SHP77 treated with DMSO at 0.1 percent for 48 hours (cell line): Measurements from ENCODE around the gene IGFL1.
"Not testable (repeated sequence)": the region's sequence is repeated elsewhere in the genome, so short reads cannot be mapped to it uniquely, and the experiment has no call there.

ENCODE experiments used
- DNase-seq: peaks from one replicate; lab custom pipeline; 2025; lab: John Stamatoyannopoulos, UW

Gene IGFL1

DNA sequence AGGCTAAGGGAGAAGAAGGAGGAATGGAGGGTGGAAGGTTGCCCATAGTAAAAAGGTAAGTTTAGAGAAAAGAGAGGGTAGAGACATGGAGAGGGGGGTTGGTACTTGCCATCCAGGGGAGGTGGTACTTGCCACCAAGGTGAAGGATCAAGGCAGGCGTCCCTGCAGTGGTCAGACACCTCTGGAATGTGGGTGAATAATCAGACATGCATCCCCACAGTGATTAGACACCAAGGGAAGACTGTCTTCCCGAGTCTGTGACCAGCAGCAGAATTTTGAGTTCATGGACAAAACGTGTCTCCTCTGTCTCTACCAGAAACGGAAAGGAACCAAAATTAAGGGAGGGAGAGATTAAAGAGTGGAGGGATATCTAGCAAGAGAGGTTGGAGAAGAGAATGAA lies 27.1 kb upstream of the IGFL1 start:
- no peak for DNase-seq

GRCh38 chr19:46202872-46203860 lies 26.4 kb upstream of the IGFL1 start:
- no peak for DNase-seq

DNA sequence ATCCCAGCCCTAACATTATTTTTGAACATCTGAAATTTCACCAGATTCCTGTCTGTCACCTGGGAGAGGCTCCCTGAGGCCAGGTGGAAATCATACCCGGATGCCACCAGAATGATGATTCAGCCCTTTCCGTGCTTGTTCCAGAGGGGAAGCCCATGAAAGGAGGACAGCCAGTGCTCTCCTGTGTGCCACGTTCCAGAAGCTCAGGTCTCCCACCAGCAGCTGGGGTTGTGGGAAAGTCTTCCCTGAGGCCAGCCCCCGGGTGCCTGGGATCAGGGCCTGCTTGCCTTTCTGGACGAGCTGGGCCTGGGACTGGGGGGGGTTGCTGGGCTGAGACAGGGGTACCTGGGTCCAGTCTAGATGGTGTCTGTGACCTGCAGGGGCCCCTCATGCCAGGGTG lies 25.5 kb upstream of the IGFL1 start:
- DNase-seq, result no peak

DNA sequence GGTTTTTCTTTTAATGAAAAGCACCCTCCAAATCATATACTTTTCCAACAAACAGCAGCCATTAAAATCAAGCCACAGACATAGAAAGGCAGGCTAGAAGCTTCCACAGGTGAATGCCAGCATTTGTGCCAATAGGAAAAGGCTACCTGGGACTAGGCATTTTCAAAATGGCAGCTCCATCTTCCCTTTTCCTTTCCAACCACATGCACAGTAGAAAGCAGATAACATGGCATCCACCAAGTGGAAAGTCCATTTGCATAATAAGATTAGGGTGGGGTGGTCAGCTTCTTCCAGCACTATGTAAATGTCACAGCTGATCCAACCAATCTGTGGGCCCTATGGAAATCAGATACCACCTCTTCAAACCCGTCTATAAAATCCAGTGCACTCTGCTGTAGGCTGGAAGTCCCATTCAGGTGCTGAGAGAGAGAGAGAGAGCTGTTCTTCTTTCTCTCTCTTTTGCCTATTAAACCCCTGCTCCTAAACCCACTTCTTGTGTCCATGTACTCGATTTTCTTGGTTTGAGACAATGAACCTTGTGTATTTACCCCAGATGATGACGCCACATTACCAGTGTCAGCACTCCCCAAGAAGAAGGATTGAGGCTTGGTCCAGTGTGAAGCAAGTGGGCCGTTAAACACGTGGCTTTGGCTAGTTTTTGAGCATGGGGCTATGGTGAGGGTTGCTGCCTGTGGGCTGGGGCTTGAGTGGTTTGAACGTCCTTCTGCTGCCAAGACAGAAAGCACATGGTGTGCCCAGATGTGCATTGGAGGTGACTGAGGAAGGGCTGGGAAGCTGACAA lies 24.2 kb upstream of the IGFL1 start:
- no peak for DNase-seq

DNA sequence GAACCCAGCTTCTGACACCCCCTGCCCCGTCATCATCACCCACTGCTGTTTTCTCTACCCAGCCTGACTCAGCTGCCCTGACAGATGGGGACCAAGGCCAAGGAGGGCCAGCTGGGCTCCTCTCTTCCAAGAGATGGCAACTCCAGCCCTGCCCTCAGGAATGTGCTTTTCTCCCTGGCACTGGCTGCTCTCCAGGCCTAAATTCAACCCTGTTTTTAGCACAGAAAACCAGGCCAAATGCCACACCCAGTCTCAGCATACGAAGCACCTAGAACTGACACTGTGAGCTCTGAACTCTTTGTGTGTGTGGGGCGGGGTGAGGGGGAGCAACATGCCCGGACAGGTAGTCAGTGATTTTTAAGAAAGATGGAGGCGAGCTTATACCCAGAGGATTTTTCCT lies 23.4 kb upstream of the IGFL1 start:
- no peak for DNase-seq

GRCh38 chr19:46206682-46207081 lies 22.9 kb upstream of the IGFL1 start:
- DNase-seq, result no peak

DNA sequence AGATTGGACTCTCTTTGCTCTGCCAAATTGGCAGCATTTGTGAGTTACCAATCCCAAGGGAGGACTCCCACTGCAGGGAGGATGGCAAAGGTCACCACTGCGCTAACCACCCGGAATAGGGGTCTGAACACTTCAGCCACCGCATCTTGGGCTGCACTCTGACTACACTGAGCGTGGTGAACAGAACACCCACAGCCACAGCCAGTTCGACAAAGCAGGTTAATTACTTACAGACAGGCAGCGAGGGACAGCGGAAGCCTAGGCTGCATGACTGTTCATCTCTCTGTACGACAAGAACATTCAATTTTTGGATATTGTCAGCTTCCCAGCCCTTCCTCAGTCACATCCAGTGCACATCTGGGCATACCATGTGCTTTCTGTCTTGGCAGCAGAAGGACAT lies 21.7 kb upstream of the IGFL1 start:
- DNase-seq, result not testable (repeated sequence)

DNA sequence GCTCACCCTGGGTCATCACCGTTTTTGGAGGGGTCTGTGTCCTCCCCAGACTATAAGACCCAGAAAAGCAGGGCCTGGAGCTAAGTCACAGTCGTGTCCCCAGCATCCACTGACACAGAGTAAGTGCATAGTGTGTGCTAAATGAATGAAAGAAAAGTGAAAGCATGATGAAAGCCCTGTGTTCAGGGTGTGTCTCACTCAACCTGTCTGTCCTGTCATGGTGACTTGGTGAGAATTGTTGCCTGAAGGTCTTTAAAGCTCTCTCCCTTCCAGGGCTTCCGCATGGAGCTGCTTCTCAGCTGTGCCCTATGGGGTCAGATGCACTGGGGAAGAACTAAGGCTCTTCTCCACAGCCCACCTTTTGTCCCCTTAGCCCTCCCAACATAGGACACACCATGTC lies 20.5 kb upstream of the IGFL1 start:
- DNase-seq, result no peak

DNA sequence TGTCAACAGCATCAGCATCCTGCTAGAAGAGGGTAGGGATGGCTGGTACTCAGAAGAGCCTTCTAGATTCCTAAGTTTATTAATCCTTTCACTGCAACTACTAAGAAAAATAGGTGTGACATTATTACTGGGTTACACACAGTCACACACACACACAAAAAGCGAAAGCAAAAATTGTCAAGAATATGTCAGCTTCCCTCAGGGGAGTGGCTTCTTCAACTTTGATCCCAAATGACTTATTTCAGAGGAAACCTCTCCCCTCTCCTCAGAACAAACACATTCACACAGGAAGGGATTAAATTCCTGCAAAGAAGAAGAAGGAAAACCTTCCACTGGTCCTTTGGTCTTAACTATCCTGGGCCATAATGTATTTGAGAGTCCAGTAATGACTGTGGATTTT lies 20.1 kb upstream of the IGFL1 start:
- no peak for DNase-seq

DNA sequence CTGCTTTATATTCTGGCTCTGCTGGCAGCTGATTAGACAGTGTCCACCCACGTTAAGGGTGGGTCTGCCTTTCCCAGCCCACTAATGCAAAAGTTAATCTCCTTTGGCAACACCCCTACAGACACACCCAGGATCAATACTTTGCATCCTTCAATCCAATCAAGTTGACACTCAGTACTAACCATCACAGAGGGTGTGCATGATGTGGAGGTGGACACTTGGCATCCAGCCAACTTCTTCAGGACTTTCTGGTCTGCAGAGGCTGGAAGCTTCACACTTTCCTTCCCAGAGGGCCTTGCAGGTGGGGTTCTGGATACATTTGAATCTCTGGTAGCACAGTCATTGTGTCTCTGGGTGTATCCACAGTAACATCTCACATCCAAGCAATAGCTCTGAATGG lies 18.9 kb upstream of the IGFL1 start:
- DNase-seq, result no peak

DNA sequence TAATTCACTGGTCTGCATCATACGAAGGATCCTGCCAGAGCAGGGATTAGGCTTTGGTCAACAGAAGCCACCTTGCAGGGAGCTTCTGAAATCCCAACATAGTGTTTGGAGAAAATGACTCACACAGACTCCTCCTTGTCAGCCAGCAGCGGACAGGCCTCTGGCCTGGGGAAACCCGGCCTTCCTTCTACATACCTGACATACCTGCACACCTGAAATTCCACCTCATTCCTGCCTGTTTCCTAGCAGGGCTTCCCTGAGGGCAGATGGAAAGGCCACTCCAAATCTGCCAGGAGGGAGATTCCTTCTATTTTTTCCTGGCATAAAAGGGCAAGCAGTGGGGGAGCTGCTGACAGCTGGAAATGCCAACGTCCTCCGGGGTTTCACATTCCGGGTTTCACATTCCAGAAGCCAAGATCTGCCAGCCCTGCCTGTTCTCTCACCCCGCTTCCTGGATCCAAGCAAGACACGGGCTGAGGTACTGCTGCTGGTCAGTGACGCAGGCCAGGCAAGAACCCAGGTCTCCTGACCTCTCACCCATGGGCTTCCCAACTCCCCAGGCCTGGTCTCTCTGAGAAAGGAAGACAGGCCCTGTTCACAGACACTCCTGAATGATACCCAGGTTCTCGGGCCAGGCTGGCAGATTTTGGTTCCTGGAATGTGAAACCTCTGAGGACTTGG lies 18.2 kb upstream of the IGFL1 start:
- no peak for DNase-seq

GRCh38 chr19:46212592-46212991 lies 16.9 kb upstream of the IGFL1 start:
- not testable (repeated sequence) for DNase-seq

- DNase-seq, result no peak
Measured at GRCh38 chr19:46213156-46213555, 16.4 kb upstream of the IGFL1 start.

DNA sequence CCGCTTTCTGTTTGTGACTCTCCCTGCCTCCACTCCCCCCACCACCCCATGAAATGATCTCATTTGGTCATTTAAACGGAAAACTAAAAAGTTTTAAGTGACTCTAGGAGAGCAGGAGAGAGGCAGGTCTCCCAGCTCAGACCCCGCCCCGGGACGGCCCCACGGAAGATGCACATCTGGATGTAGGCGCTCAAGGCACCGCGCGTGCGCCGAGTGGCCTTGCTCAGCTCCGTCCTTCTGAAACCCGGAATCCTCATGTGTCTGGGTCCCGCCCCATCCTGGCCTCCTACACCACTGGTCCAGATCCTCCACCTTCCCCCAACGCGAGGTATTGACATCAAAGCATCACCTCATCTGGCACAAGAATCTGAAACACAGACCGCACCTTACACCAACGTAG lies 15.7 kb upstream of the IGFL1 start:
- no peak for DNase-seq

DNA sequence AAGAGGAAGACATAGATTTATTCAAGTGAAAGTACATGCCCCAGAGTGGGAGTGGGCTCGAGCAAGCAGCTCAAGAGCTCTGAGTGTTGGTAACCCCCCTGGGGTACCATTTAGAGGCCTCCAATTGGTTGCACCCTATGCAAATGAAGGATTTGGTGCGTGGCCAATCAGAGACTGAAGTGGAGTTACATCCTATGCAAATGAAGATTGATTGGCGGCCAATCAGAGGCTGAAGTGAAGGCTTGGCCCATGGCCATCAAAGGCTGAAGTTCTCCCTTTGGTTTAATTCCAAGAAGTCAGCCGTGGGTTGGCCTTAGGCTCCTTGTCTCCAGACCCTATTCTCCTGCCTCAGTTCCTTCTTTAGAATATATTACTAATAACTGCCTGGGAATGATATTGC lies 12.9 kb upstream of the IGFL1 start:
- no peak for DNase-seq

DNA sequence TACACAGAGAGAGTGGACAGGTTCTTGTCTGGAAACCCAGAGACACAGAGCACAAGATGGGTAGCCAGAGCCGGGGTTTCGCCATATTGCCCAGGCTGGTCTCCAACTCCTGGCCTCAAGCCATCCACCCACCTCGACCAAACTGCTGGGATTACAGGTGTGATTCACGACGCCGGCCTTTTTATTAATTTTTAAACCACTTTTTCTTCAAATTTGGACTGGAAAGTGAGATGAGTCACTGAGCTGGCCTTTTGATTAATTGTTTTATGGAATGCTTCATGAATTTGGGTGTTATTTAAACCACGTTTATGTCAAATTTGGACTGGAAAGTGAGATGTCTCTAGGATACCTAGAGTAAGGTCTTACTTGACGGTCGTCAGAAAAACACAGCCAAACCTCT lies 12.1 kb upstream of the IGFL1 start:
- DNase-seq, result no peak

GRCh38 chr19:46218160-46218559 lies 11.4 kb upstream of the IGFL1 start:
- no peak for DNase-seq

DNA sequence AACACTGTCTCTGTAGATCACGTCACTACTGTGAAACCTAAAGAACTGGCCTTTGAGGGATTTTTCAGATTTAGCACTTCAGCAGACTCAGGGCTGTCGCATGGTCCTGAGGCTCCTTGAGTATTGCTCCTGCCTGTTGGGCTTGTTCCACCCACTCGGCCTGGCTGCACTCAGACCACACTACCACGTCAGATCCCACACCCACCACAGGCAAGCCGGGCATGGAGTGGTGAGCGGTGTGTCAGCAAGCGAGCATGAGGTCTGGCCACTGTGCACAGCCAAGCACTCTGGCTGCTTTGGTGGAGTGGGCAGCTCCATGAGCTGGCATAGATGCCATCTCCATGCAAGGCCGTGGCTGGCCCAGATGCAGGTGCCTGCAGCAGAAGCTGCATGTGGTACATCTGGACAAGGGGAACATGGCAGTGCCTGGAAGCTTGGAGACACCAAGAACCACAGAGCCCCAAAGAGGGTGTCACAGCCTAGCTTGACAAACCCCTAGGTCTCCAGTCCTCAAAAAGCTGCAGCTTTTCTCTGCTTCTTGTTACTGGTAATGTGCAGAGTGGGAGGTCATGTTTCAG lies 9.4 kb upstream of the IGFL1 start:
- no peak for DNase-seq

- DNase-seq, result no peak
Measured at GRCh38 chr19:46221152-46221551, 8.4 kb upstream of the IGFL1 start.

GRCh38 chr19:46221981-46222610 lies 7.4 kb upstream of the IGFL1 start:
- DNase-seq, result no peak

GRCh38 chr19:46223787-46224186 lies 5.8 kb upstream of the IGFL1 start:
- DNase-seq, result not testable (repeated sequence)

- DNase-seq, result no peak
Measured at GRCh38 chr19:46224773-46225172, 4.8 kb upstream of the IGFL1 start.
